ENCODE measurements around the gene HDAC7.

The HDAC7 gene

DNA sequence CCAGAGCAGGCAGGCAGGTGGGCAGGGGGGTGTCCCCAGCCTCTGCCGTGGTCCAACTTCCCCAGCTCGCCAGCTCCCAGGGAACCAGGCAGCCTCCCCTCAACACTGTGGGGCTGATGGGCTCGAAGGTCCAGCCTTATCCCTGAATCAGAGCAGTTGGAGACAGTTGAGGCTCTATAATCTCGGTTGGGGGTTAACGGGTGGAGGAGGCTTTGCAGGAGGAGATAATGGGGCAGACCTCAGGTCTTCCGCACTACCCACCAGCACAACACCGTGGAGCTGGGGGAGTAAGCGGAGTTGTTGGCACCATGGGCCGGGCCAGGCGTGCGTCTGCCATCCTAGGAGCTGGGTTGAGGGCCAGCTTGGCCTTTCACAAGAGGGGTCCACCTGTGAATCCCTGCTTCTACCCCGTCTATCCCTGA is 13.9 kb upstream of the HDAC7 start:
- ATAC-seq (ENCODE audit: low read depth) (no peak), DNase-seq (ENCODE audit: low spot score) (no peak)
- H3K36me3 ChIP-seq (ENCODE audit: low read depth), result no peaks in the 10 kb centered on the region
- TF ChIP-seq CTCF (IDR thresholded peaks at IDR 0.05; ENCODE audit: poor library complexity, severe bottlenecking), result no peak
- H3K27ac ChIP-seq (ENCODE audit: poor library complexity, severe bottlenecking), result no peak overlapping the region
- no peaks in the 10 kb centered on the region for H3K27me3 ChIP-seq (ENCODE audit: insufficient read depth, poor library complexity, severe bottlenecking)
- no peaks in the 10 kb centered on the region for H3K9me3 ChIP-seq (ENCODE audit: severe bottlenecking)
- H3K4me3 ChIP-seq (ENCODE audit: severe bottlenecking), result no peak overlapping the region
- peaks cover 19% of the 10 kb centered on the region for H3K4me1 ChIP-seq (ENCODE audit: insufficient read depth, poor library complexity, severe bottlenecking)

DNA sequence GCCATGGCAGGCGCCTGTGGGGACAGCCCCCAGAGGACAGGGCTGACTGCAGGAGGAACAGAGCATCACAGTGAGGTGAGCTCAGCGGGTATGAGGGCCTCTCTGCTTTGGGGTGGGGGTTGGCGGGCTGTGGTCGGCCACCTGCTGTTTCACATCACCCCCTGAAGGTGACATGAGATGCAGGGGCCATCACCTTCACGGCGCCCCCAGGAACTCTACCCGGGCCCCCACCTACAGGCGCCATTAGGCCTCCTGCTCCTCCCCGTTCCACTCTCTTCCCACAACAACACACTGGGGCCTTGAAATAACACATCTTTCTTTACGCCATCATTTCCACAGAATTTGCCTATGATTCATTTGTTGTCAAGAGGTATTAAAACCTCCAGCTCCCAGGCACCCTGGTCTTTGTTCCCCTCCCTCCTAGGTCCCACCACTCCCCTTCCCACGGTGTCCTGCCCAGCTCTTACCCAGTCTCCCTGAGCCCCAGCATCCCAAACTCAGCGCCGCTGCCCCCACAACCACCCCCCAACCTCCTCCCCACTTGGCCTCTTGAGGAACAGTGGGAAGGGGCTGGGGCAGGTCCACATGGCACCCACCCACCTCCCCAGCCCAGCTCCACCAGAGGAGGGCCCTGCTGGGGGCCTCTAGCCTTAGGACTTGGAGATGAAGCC is 12.7 kb upstream of the HDAC7 start:
- Histone ChIP-seq H3K27ac (ENCODE audit: poor library complexity, severe bottlenecking) (no peak overlapping the region), H3K9me3 (ENCODE audit: severe bottlenecking) (no peaks in the 10 kb centered on the region), H3K36me3 (ENCODE audit: low read depth) (no peaks in the 10 kb centered on the region), H3K4me1 (ENCODE audit: insufficient read depth, poor library complexity, severe bottlenecking) (peaks cover 25% of the 10 kb centered on the region), H3K4me3 (ENCODE audit: severe bottlenecking) (no peak overlapping the region), H3K27me3 (ENCODE audit: insufficient read depth, poor library complexity, severe bottlenecking) (no peaks in the 10 kb centered on the region)
- DNase-seq (ENCODE audit: low spot score), result no peak
- no peak for TF ChIP-seq CTCF (IDR thresholded peaks at IDR 0.05; ENCODE audit: poor library complexity, severe bottlenecking)
- no peak for ATAC-seq (ENCODE audit: low read depth)

- peak overlapping the region; percentile 95 for H3K27ac ChIP-seq (ENCODE audit: poor library complexity, severe bottlenecking)
- H3K4me3 ChIP-seq (ENCODE audit: severe bottlenecking), result no peak overlapping the region
Measured at GRCh38 chr12:47829584-47829983, 9.9 kb upstream of the HDAC7 start.

GRCh38 chr12:47828976-47829482 is 9.3 kb upstream of the HDAC7 start:
- DNase-seq (ENCODE audit: low spot score) (no peak), ATAC-seq (ENCODE audit: low read depth) (peak; percentile 77)
- no peaks in the 10 kb centered on the region for H3K27me3 ChIP-seq (ENCODE audit: insufficient read depth, poor library complexity, severe bottlenecking)
- H3K27ac ChIP-seq (ENCODE audit: poor library complexity, severe bottlenecking), result peak overlapping the region; percentile 95
- no peak overlapping the region for H3K4me3 ChIP-seq (ENCODE audit: severe bottlenecking)
- TF ChIP-seq CTCF (IDR thresholded peaks at IDR 0.05; ENCODE audit: poor library complexity, severe bottlenecking), result no peak
- H3K36me3 ChIP-seq (ENCODE audit: low read depth), result no peaks in the 10 kb centered on the region
- no peaks in the 10 kb centered on the region for H3K9me3 ChIP-seq (ENCODE audit: severe bottlenecking)
- H3K4me1 ChIP-seq (ENCODE audit: insufficient read depth, poor library complexity, severe bottlenecking), result peaks cover 37% of the 10 kb centered on the region

More at GRCh38 chr12:47829584-47829983, 9.9 kb upstream of the HDAC7 start:
- DNase-seq (ENCODE audit: low spot score) (no peak), ATAC-seq (ENCODE audit: low read depth) (no peak)
- H3K9me3 ChIP-seq (ENCODE audit: severe bottlenecking), result no peaks in the 10 kb centered on the region
- no peaks in the 10 kb centered on the region for H3K27me3 ChIP-seq (ENCODE audit: insufficient read depth, poor library complexity, severe bottlenecking)
- no peaks in the 10 kb centered on the region for H3K36me3 ChIP-seq (ENCODE audit: low read depth)
- TF ChIP-seq CTCF (IDR thresholded peaks at IDR 0.05; ENCODE audit: poor library complexity, severe bottlenecking), result no peak
- H3K4me1 ChIP-seq (ENCODE audit: insufficient read depth, poor library complexity, severe bottlenecking), result peaks cover 34% of the 10 kb centered on the region
